ENCODE data around the gene SLC16A5. TPM values are rescaled to one million over a fixed set of nuclear protein-coding genes. Genes with fewer than 3 reads are reported as not detected.

SLC16A5 gene
- total and polyA plus RNA-seq, 10 of the 15 experiments (the other 5 are each of a cell fraction or from before 2014, with no cell fraction given), result 0.03 to 3.1 (median 0.96) TPM

DNA sequence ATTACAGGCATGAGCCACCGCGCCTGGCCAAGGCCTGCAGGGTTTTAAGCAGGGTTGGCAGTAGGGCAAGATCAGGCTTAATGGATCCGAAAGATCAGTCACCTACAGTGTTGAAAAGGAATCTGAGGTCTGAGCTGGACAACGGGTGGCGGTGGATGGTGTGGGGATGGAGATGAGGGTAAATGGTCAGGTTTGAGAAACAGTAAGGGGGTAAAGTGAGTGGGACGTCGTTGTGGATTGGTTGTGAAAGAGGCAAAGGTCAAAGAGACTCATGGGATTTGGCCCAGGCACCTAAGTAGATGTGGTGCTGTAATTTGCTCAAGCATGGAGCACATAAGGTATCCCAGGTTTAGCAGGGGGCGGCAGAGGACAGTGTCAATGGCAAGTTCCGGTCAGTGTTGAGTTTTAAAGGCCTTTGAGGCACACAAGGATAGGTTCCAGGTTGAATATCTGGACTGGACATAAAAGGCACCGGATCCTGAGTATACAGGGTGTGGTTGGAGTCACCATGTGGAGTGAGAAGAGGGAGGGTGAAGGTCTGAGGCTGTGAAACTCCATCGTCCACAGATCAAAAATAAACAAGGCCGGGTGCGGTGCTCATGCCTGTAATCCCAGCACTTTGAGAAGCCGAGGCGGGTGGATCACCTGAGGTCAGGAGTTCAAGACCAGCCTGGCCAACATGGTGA, 1.1 kb upstream of the SLC16A5 start (continued):
- TF ChIP-seq POLR2AphosphoS5 (IDR thresholded peaks at IDR 0.05; ENCODE audit: low read length) (no peak), TAF1 (IDR thresholded peaks at IDR 0.05; ENCODE audit: borderline replicate concordance, low read depth, low read length) (no peak), CBX3 (IDR thresholded peaks at IDR 0.05; ENCODE audit: borderline replicate concordance, low read depth) (no peak), BMI1 (IDR thresholded peaks at IDR 0.05; ENCODE audit: borderline replicate concordance) (no peak), EED (IDR thresholded peaks at IDR 0.05; ENCODE audit: low read depth) (no peak), YBX1 (IDR thresholded peaks at IDR 0.05) (no peak), GABPA (IDR thresholded peaks at IDR 0.05; ENCODE audit: low read depth) (no peak), ASH2L (IDR thresholded peaks at IDR 0.05; ENCODE audit: borderline replicate concordance, low read depth) (no peak), CEBPB (IDR thresholded peaks at IDR 0.05; ENCODE audit: borderline replicate concordance in 1 of 2, low read depth in 2 of 2, low read length in 2 of 2) (no peak), RBBP5 (conservative IDR thresholded peaks at IDR 0.05) (no peak), GATAD2B (conservative IDR thresholded peaks at IDR 0.05; ENCODE audit: low read depth) (no peak)

- no TSS peak for BruUV-seq (replicated peaks)
- H3K36me3 ChIP-seq (ENCODE audit: control insufficient read depth in 2 of 2, insufficient read depth in 2 of 2, low read length in 1 of 2), result no peaks in the 10 kb centered on the region
- H3K4me3 ChIP-seq, result peak overlapping the region; percentile 69
- H3K4me2 ChIP-seq (ENCODE audit: control insufficient read depth, insufficient read depth), result peak overlapping the region; percentile 98
- in situ Hi-C loops (cut with MboI), result no loop called here
- H3K27ac ChIP-seq (ENCODE audit: control insufficient read depth, insufficient read depth), result peak overlapping the region; percentile 50; the same call in 1 of the 2 replicates
- no peak for FAIRE-seq
- peaks cover 13% of the 10 kb centered on the region for H3K4me1 ChIP-seq (ENCODE audit: control insufficient read depth, insufficient read depth, low read length)
- intact Hi-C loops (cut with micrococcal nuclease; ENCODE audit: unreplicated experiment), result no loop called here
- H3K27me3 ChIP-seq (replicated peaks in 1 of 2; ENCODE audit: control insufficient read depth in 2 of 2, insufficient read depth in 2 of 2, low read length in 1 of 2), result no peaks in the 10 kb centered on the region
- ChIA-PET SMC1A (ENCODE audit: uncharacterized antibody, unreplicated experiment) (interaction anchor here (2.7 kb wide), 1 partner anchor 8 kb away, joined by 9 read pairs; no protein-coding TSS in a partner anchor), RAD21 (ENCODE audit: unreplicated experiment) (interaction anchor here (0.7 to 1.7 kb wide), 2 partner anchors 8 to 37 kb away, joined by 3 to 9 read pairs; no protein-coding TSS in a partner anchor), POLR2A (interaction anchor here (0.9 to 3.1 kb wide), 2 partner anchors 10 to 12 kb away, joined by 3 to 15 read pairs; no protein-coding TSS in a partner anchor), CTCF (interaction anchor here (0.6 to 3.1 kb wide), 2 partner anchors 27 kb away, joined by 3 to 12 read pairs; no protein-coding TSS in a partner anchor)
- H2AFZ ChIP-seq (ENCODE audit: control insufficient read depth, low read depth, low read length), result peak overlapping the region; percentile 94
- H3K9ac ChIP-seq (ENCODE audit: control insufficient read depth, insufficient read depth, low read length), result peak overlapping the region; percentile 77
- peak; percentile 8; the same call in 2 of the 3 replicates for ATAC-seq
- DNase-seq (ENCODE audit: low read depth, low spot score), result no peak
- H3K79me2 ChIP-seq (ENCODE audit: control insufficient read depth, insufficient read depth, low read length), result no peaks in the 10 kb centered on the region
- WGBS (ENCODE audit: insufficient coverage, insufficient replicate concordance, low lambda C conversion rate, missing lambda C conversion rate), result 73% methylated on average over 12 of the region's 12 CpGs
- H4K20me1 ChIP-seq (ENCODE audit: control insufficient read depth, insufficient read depth), result no peaks in the 10 kb centered on the region
- H3K9me3 ChIP-seq (replicated peaks; ENCODE audit: control insufficient read depth, insufficient read depth, low read length), result no peaks in the 10 kb centered on the region
- 0 out of 2 replicates have a peak, but pooled peaks have one; percentile 22 for TF ChIP-seq ZBTB40 (IDR thresholded peaks at IDR 0.05; ENCODE audit: borderline replicate concordance)
- TF ChIP-seq, protein P1, sequence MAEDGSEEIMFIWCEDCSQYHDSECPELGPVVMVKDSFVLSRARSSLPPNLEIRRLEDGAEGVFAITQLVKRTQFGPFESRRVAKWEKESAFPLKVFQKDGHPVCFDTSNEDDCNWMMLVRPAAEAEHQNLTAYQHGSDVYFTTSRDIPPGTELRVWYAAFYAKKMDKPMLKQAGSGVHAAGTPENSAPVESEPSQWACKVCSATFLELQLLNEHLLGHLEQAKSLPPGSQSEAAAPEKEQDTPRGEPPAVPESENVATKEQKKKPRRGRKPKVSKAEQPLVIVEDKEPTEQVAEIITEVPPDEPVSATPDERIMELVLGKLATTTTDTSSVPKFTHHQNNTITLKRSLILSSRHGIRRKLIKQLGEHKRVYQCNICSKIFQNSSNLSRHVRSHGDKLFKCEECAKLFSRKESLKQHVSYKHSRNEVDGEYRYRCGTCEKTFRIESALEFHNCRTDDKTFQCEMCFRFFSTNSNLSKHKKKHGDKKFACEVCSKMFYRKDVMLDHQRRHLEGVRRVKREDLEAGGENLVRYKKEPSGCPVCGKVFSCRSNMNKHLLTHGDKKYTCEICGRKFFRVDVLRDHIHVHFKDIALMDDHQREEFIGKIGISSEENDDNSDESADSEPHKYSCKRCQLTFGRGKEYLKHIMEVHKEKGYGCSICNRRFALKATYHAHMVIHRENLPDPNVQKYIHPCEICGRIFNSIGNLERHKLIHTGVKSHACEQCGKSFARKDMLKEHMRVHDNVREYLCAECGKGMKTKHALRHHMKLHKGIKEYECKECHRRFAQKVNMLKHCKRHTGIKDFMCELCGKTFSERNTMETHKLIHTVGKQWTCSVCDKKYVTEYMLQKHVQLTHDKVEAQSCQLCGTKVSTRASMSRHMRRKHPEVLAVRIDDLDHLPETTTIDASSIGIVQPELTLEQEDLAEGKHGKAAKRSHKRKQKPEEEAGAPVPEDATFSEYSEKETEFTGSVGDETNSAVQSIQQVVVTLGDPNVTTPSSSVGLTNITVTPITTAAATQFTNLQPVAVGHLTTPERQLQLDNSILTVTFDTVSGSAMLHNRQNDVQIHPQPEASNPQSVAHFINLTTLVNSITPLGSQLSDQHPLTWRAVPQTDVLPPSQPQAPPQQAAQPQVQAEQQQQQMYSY (CRISPR knock-in tag; IDR thresholded peaks at IDR 0.05), result no peak
Measured at GRCh38 chr17:75087182-75087557, 584 bp upstream of the SLC16A5 start.
